HT-29 (cell line): ENCODE data around the gene FOXD4L1. TPM values are rescaled to one million over a fixed set of nuclear protein-coding genes. Genes with fewer than 3 reads are reported as not detected.
"Not testable (repeated sequence)": the region's sequence is repeated elsewhere in the genome, so short reads cannot be mapped to it uniquely, and the experiment has no call there.

Experiments
- DNase-seq: peaks from one replicate; pipeline ENCODE4 v3.0.0-alpha.2; 2015; ENCODE audit warnings: low spot score
- total RNA-seq: library from RNA; depleted of rRNA; stranded (reverse); fragments of >200 nt; shearing (Covaris generic); gene quantifications from 2 replicates; pipeline ENCODE4 v1.2.3, GENCODE V29; 2014; rRNA removed

The FOXD4L1 gene
- total RNA-seq, result not detected in 2 replicates

DNA sequence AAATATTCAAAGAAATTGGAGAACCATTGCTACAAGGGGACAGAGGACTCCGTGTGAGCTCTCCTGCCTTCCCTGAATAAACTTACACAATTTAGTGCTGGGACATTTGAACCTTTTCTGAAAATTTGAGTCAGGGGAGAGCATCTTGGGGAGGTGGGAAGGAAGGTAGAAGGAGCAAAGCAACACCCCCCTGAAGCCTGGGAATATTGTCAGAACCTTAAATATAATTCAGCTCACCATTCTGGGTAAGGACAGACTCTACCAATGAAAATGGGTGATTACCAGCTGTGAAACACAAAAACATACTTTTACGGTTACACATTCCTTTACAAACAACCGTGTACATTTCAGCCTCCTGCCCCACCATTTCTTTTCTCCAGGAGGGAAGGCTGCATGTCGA, at the start of gene FOXD4L1:
TSS of gene FOXD4L1 (plus strand) at position 301 of the 400 bp plus-strand sequence. CDS start 592 bp downstream, outside the sequence.
- not testable (repeated sequence) for DNase-seq

DNA sequence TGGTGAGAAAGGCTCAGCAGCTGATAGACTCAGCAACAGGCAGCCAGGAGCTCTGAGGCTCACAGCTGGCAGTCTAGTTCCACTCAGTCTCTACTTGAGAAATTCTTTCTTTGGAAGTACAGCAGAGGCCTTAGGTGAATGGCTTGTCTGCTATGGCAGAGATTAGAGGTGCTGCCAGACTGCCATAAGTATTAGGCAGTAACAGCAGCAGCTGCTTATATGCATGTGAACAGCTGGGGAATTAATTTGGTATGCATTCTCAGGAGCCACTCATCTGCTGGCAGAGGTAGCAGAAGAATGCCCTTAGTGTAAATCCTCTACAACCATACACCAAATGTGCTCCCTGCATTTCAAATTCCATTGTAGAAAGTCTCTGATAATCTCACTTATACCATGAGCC, 32.7 kb upstream of the FOXD4L1 start:
- DNase-seq, result not testable (repeated sequence)

DNA sequence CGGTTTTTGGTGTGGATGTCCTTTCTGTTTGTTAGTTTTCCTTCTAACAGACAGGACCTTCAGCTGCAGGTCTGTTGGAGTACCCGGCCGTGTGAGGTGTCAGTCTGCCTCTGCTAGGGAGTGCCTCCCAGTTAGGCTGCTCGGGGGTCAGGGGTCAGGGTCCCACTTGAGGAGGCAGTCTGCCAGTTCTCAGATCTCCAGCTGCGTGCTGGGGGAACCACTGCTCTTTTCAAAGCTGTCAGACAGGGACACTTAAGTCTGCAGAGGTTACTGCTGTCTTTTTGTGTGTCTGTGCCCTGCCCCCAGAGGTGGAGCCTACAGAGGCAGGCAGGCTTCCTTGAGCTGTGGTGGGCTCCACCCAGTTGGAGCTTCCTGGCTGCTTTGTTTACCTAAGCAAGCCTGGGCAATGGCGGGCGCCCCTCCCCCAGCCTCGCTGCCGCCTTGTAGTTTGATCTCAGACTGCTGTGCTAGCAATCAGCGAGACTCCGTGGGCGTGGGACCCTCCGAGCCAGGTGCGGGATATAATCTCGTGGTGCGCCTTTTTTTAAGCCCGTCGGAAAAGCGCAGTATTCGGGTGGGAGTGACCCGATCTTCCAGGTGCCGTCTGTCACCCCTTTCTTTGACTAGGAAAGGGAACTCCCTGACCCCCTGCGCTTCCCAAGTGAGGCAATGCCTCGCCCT, 21.6 kb upstream of the FOXD4L1 start:
- not testable (repeated sequence) for DNase-seq

DNA sequence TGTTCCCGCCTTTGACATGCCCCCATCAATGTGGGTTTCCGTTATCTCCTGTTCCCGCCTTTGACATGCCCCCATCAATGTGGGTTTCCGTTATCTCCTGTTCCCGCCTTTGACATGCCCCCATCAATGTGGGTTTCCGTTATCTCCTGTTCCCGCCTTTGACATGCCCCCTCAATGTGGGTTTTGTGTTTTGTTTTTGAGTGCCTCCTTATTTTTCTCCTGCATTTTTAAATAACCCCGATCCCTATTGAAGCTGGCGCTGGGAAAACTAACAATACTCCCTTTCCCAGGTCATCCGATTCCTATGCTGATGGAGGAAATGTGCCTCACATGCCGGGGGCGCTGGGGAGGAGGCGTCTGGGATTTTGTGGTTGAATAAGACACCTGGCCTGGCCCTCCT, 1.9 kb upstream of the FOXD4L1 start:
- DNase-seq, result not testable (repeated sequence)

DNA sequence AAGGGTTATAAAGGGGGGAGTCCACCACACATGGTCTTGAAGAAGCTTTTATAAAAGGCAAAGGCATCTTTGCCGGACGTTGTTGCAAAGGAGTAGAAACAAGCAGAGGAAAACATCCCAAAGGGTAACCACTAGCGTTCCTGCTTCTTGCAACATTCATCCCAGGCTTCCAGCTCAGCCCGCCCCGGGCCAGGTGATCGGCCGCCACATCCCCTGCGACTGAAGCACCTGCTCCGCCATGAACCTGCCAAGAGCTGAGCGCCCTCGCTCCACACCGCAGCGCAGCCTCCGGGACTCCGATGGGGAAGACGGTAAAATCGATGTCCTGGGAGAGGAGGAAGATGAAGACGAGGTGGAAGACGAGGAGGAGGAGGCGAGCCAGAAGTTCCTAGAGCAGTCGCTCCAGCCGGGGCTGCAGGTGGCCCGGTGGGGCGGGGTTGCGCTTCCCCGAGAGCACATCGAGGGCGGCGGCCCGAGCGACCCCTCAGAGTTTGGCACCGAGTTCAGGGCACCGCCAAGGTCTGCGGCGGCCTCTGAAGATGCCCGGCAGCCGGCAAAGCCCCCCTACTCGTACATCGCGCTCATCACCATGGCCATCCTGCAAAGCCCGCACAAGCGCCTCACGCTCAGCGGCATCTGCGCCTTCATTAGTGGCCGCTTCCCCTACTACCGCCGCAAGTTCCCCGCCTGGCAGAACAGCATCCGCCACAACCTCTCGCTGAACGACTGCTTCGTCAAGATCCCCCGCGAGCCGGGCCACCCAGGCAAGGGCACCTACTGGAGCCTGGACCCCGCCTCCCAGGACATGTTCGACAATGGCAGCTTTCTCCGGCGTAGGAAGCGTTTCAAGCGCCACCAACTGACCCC, 787 bp downstream of the FOXD4L1 start:
- DNase-seq, result not testable (repeated sequence)

DNA sequence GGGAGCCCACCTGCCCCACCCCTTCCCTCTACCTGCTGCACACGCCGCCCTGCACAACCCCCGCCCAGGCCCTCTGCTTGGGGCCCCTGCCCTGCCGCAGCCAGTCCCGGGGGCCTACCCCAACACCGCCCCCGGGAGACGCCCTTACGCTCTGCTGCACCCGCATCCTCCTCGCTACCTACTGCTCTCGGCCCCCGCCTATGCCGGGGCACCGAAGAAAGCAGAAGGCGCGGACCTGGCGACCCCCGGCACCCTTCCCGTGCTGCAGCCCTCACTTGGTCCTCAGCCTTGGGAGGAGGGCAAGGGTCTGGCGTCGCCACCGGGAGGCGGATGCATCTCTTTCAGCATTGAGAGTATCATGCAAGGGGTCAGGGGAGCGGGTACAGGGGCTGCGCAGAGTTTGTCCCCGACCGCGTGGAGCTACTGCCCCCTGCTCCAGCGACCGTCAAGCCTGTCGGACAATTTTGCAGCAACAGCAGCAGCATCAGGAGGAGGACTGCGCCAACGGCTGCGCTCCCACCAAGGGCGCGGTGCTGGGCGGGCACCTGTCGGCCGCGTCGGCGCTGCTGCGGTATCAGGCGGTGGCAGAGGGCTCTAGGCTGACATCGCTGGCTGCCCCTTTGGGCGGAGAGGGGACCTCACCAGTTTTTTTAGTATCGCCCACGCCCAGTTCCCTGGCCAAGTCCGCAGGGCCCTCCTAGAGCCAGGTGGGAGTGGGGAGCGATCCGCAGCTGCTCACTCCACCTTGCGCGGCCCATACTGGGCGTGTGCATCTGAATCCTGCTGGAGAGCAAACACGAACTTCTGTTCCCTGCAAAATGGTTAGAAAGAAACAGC, 1.6 kb downstream of the FOXD4L1 start:
- DNase-seq, result not testable (repeated sequence)

DNA sequence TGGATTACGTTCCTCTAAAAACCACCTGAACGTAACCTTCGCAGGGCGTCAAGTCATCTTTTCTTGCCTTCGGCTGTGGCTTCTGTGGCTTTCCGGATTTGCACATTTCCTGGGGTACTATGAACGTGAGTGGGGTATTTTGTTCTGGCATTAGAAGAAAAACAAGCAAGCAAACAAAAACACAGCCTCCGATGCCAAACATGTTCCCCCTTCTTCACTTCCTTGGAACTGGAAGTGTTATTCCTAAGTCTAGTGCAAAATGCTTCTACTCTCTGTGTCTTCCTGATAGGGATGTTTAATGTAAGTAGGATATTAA, 2.2 kb downstream of the FOXD4L1 start:
- not testable (repeated sequence) for DNase-seq

DNA sequence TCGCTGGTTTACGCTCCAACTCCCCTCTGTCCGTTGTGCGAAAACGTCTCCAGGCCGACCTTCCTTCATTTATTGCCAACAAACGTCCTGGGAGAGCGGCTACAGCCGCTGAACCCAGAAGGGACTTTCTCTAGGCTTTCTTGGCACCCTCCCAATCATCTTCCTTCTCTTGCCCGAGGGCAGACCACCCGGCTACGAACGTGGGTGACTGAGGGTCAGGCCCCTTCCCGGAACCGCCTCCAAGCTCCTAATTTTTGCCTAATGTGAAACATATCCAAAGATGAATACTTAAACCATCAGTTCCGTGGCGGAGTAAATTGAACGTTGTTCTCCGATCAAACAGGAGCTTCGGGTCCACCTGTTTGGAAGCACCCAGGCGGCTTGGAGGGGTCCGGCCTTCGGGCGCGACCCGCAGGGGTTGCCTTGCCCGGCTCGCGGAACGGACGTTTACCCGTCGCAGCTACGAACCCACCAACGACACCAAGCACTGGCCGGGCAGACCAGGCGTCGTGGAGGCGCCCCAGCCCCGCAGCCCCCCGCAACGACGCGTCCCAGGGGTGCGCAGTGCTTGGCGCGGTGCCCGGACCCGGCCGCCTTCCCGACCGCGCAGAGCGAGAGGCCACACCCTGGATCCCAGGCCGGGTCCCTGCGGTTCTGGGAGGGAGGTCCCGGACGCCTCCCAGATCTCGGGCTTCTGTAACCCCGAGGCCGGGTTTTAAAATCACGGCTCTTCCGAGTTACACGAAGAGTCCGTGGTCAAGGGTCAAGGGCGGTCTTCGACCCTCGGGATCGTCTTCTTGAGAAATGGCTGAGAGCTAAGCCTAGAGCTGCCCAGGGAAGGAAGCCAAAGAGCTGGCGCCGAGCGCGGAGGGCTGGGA, 4.0 kb downstream of the FOXD4L1 start:
- not testable (repeated sequence) for DNase-seq

DNA sequence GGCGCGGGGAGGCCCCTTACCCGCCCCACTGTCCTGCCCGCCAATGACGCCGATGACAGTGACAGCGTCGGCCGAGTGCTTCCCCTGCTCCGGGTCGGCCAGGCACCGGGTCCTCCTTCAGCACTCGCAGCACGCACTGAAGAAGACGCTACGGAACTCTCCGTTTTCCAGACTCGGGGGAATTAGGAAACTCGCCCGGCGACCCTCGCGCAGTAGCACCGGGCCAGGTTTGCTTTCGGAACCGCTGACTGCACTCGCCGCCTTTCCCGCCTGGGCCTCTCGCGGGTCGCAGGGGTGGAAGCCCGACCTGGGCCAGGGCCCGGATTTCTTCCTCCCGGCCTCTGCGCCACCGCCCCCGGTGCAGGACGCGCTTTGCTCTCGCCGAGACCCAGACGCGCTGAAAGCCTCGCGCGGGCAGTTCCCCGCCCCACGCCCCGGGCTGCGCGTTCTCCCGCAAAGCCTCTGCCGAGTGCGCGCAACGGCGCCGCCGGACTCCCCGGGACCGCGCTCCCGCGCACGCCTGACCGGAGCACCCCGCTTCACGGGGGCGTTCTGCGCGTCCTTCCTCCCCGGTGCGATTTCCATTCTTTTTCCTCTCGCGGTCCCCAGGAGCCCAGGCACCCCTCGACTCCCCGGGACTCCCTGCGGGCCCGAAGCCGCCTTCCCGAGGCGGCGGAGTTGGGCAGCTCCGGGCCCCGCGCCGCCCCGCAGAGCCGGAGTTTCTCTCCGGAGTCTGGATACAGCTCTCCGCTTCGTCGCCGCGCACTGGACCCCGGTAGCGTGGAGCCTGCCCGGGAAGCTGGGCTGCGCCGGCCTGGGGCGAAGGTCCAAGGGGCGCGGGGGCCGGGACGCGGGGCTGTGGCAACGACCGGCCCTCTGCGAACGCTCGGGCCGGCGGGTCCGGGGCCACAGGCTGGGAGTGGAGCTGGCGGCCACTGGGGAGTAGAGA, 4.9 kb downstream of the FOXD4L1 start:
- DNase-seq, result not testable (repeated sequence)

DNA sequence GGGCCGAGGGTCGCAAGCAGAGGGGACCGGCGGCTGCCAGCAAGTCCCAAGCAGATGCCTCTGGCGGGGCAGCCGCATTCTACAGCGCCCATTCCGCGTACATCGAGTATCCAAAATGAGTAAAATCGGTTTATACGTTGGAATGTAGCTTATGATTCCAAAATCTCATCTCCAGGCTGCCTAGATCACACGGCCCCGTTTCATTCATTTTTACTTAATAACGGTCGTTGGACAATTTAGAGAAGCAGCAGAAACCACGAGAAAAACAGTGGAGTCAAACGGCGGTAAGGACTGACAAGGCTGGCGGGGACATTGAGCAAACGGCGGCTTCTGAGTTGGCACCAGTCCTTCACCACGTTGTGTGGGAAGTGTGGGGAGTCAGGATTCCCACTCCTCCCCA, 5.6 kb downstream of the FOXD4L1 start:
- not testable (repeated sequence) for DNase-seq

DNA sequence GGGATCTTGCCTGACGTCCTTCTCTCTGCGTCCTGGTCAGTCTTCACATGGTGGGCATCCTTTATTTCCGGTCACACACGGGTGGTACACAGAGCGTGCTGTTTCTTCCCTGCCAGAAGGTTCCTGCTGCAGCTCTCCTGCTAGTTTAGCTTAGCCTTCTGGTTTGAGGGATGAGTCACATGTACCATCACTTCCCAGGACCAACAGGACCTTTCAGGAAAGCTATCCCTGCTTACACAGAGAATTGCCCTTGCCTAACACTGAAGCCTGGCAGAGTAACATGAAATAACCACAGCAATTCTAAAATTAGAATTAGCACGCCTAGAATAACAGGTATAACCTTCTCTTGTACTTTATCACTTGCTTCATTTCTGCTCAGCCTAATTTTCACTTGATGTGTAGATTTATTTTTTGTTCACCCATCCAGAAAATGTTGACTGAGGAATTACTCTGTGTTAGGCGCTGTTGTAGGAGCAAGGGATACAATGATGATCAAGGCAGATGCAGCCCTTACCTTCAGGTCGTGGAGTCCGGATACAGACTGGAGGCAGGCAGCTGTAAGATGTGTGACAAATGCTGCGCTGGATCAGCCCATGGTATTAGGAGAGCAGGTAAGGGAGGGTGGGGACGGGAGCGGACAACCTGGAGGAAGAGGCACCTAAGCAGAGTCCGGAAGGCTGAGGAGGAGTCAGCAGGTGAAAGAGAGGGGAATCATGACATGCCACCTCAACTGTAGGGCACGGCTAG, 9.1 kb downstream of the FOXD4L1 start:
- not testable (repeated sequence) for DNase-seq

DNA sequence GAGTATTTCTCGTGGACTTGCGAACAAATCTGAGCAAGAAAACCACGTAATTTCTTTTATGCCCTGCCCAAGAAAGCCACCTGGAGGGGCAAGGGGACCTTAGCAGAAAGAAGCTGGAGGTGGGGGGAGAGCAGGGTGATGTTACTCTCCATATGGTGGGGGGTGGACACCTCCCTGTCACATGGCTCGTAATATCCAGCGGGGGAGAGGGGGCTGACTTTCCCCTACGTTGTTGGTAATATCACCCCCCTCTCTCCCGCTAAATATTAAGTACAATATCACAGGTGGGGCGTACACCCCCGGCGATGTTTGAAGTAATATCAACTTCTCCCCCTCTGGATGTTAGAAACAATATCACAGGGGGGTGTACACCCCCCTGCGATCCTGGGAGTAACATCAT, 9.7 kb downstream of the FOXD4L1 start:
- not testable (repeated sequence) for DNase-seq

DNA sequence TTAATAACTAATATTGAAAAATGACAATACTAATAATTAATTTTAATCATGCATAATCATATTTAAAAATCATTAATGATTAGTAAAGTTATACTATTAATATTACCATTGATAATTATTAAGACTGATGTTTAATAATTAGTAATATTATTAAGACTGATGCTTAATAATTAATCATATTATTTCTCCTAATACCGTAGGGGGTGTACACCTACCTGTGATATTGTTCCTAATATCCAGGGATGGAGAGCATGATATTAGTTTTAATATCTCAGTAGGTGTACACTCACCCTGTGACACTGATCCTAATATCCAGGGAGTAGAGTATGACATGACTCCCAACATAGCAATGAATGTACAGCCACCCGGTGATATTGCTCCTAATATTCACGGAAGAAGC, 12.4 kb downstream of the FOXD4L1 start:
- DNase-seq, result not testable (repeated sequence)

DNA sequence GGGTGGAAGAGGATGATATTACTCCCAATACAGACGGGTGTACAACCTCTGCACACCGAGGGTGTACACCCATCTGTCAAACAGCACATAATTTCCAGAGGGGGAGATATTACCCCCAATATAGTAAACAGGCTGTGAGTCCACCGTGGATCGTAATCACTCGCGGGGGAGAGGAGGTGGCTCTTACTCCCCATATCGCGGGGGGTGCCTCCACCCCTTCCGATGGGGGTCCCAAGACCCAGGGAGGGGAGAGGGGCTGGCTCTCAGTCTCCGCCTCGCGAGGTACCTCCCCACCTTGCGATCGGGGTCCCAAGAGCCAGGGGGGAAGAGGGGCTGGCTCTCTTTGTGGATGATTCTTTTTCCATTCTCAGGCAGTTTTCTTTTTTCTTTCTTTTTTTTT, 13.4 kb downstream of the FOXD4L1 start:
- DNase-seq, result not testable (repeated sequence)

DNA sequence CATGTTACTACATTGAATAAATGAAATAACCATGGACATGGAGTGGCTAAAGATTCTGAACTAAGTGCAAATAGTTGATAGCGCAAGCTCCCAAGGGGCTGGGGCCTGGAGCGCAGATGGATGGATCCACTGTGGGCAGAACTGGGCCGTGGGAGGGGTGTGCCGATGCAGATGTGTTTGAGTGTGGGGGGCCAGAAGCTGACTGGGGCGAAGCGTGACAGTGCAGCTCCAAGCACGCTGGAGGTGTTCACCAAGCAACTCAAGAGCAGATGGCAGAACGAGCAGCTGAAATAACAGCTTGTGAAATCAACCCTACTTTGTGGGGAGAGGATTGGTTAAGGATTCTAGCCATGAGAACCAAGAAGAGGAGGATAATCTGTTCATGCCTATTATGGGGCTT, 17.0 kb downstream of the FOXD4L1 start:
- DNase-seq, result not testable (repeated sequence)

DNA sequence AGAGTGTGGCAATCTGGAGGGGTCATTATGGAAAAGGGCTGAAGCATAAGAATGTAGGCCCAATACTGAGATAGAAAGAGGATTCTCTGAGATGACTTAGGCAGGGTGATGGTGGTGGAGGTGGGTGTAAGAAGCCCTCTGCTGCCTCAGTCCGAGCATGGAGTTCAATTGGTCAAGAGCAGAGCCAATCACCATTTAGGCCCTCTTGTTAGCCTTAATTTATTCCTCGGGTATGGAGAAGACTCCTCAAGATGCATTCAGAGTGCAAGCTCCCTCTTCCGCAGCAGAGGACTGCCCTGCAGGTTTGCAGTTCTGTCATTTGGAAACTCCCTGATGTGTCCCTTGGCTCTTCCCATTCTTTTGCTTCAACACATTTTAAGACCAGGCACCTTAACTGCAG, 17.5 kb downstream of the FOXD4L1 start:
- not testable (repeated sequence) for DNase-seq

DNA sequence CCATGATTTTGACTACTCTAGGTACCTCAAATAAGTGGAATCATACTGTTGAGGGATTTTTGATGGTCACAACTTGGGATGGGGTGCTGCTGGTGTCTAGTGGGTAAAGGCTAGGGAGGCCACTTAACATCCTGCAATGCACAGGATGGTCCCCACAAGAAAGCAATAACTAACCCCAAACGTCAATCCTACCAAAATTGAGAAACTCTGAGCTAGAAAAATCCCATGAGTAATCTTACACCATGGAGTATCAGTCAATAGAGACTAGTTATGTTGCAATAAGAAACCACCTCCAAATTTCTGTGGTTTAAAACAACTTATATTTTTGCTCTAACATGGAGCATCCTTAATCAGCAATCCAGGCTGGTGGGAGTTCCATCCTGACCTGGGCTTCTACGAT, 18.6 kb downstream of the FOXD4L1 start:
- DNase-seq, result not testable (repeated sequence)

DNA sequence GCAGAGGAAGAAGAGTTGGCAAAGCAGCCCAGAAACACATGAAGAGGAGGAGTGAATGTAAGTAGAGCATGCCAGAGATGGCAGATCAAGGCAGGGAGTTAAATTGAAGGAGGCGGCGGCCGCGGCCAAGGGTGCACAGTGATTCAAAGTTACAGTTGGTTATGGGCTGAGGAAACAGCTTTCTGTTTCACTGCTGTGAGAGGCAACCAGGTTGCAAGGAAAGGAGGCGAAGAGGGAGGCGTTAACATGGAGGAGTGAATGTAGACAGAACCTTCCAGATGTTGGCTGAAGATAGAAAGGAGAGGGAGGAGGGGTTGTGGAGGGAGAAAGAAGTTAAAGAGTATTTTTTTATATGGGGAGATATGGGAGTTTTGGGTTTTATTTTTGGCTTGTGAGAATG, 22.4 kb downstream of the FOXD4L1 start:
- DNase-seq, result not testable (repeated sequence)

DNA sequence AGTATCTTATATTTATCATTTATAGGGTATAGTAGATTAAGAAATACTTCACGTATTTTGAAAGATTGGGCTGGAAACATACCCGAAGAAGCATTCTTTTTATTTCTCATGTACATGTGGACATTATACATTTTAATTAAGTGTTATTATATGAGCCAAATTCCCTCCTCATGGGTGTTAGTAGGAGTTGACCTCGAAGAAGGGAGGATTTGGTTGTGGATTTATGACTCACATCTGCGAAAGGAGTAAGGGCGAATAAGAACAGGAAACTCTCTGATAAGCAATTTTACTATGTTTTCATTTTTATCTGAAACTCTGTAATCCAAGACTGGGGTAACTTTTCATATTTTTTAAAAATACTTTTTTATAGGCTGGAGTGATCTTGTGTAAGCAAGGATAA, 23.0 kb downstream of the FOXD4L1 start:
- DNase-seq, result not testable (repeated sequence)
